H1 (cell line): ENCODE data around the gene ZBTB9. TPM values are rescaled to one million over a fixed set of nuclear protein-coding genes. Genes with fewer than 3 reads are reported as not detected.

ENCODE experiments used
- CTCF ChIP-seq, 3 experiments: IDR thresholded peaks; 1 replicate in 2 of 3; 2 replicates in 1 of 3; pipeline versions ENCODE4 v1.5.1 to v1.6.1; 2011; ENCODE audit warnings: low read length in 3 of 3, mild to moderate bottlenecking in 3 of 3, inconsistent platforms in 2 of 3, low read depth in 1 of 3, moderate library complexity in 1 of 3; ENCODE audit not compliant: insufficient read depth in 1 of 3; ENCODE audit errors: control extremely low read depth in 1 of 3
- E2F6 ChIP-seq: IDR thresholded peaks from 2 replicates; pipeline ENCODE4 v1.6.1; 2012; ENCODE audit warnings: inconsistent platforms
- EGR1 ChIP-seq: IDR thresholded peaks from 2 replicates; pipeline ENCODE4 v1.6.1; 2011; ENCODE audit warnings: low read depth, low read length, borderline replicate concordance
- GTF2F1 ChIP-seq: IDR thresholded peaks from 2 replicates; pipeline ENCODE4 v1.6.1; 2012; ENCODE audit warnings: low read depth, low read length, improper control_type of control experiment, borderline replicate concordance
- KDM4A ChIP-seq: IDR thresholded peaks from one replicate; pipeline ENCODE4 v1.7.1; 2012; ENCODE audit warnings: low read depth, mild to moderate bottlenecking, moderate library complexity, low read length, inconsistent platforms; ENCODE audit not compliant: severe bottlenecking
- NANOG ChIP-seq: IDR thresholded peaks from 2 replicates; pipeline ENCODE4 v1.6.1; 2011; ENCODE audit warnings: low read length, low read depth, mild to moderate bottlenecking, inconsistent platforms; ENCODE audit not compliant: insufficient read depth, poor library complexity, severe bottlenecking
- PHF8 ChIP-seq: fragments of 200-600 bp; sonication (generic); conservative IDR thresholded peaks from 2 replicates; pipeline ENCODE4 v1.7.1; 2012; ENCODE audit warnings: low read depth, mild to moderate bottlenecking, inconsistent platforms, low read length, moderate library complexity
- POLR2A ChIP-seq, 2 experiments: IDR thresholded peaks; 1 replicate in 1 of 2; 2 replicates in 1 of 2; pipeline ENCODE4 v1.6.1; 2011; ENCODE audit warnings: low read depth in 2 of 2, low read length in 2 of 2, mild to moderate bottlenecking in 2 of 2; ENCODE audit errors: control extremely low read depth in 1 of 2
- RAD21 ChIP-seq, 2 experiments: IDR thresholded peaks in 1 of 2; conservative IDR thresholded peaks in 1 of 2; 2 replicates each; pipeline ENCODE4 v1.6.1; 2011; ENCODE audit warnings: low read depth in 2 of 2, low read length in 2 of 2, improper control_type of control experiment in 1 of 2, inconsistent platforms in 1 of 2, mild to moderate bottlenecking in 1 of 2, moderate library complexity in 1 of 2
- RNF2 ChIP-seq: fragments of 200-900, 300-1000 bp; sonication (generic); IDR thresholded peaks from 2 replicates; pipeline ENCODE4 v1.7.1; 2016; ENCODE audit warnings: borderline replicate concordance, low read depth, mild to moderate bottlenecking, antibody characterized with exemption, low read length; ENCODE audit not compliant: poor library complexity, severe bottlenecking; ENCODE audit errors: missing control alignments
- RXRA ChIP-seq: IDR thresholded peaks from 2 replicates; pipeline ENCODE4 v1.6.1; 2011; ENCODE audit warnings: low read depth, mild to moderate bottlenecking, low read length, moderate library complexity; ENCODE audit not compliant: insufficient read depth
- SP1 ChIP-seq: IDR thresholded peaks from 2 replicates; pipeline ENCODE4 v1.6.1; 2011; ENCODE audit warnings: low read depth, low read length
- SP4 ChIP-seq: IDR thresholded peaks from 2 replicates; pipeline ENCODE4 v1.6.1; 2012; ENCODE audit warnings: low read length, inconsistent platforms
- SUZ12 ChIP-seq: fragments of 200-600 bp; sonication (generic); IDR thresholded peaks from 2 replicates; pipeline ENCODE4 v1.6.1; 2012; ENCODE audit warnings: mild to moderate bottlenecking, inconsistent platforms, low read length, moderate library complexity, mixed read lengths
- TAF1 ChIP-seq: IDR thresholded peaks from 2 replicates; pipeline ENCODE4 v1.6.1; 2011; ENCODE audit warnings: mild to moderate bottlenecking, low read depth, low read length
- TAF7 ChIP-seq: optimal IDR thresholded peaks from 2 replicates; pipeline ENCODE3; 2011; ENCODE audit warnings: low read depth, mild to moderate bottlenecking, inconsistent platforms, low read length, moderate library complexity, borderline replicate concordance
- TBP ChIP-seq: IDR thresholded peaks from 2 replicates; pipeline ENCODE4 v1.6.1; 2011; ENCODE audit warnings: low read depth, low read length, improper control_type of control experiment
- TCF12 ChIP-seq: IDR thresholded peaks from 2 replicates; pipeline ENCODE4 v1.6.1; 2011; ENCODE audit warnings: low read depth, mild to moderate bottlenecking, low read length
- ZNF274 ChIP-seq: IDR thresholded peaks from 2 replicates; pipeline ENCODE4 v1.7.0; 2012; ENCODE audit warnings: low read length, borderline replicate concordance; ENCODE audit errors: extremely low read depth
- polyA plus RNA-seq, 7 experiments: library from polyadenylated mRNA; depleted of rRNA in 3 of 7; stranded (reverse) in 5 of 7; unstranded in 2 of 7; fragments of >200 nt in 5 of 7; fragments of 200-250 nt in 2 of 7; gene quantifications; 1 replicate in 5 of 7; 2 replicates in 1 of 7; 4 replicates in 1 of 7; pipeline versions ENCODE4 v1.2.1 to v1.2.3, GENCODE V29; 2011 to 2013; ENCODE audit warnings: missing spikeins in 2 of 7, mixed read lengths in 2 of 7
- total RNA-seq: library from RNA; stranded (reverse); fragmentation: NEBNext Ultra II Directional; extraction: Animal tissue kit (Norgen Biotek cat#: 25700); gene quantifications from 2 replicates; pipeline ENCODE4 v1.2.1, GENCODE V29; 2021

The ZBTB9 gene
- total and polyA plus RNA-seq, 2 of the 8 experiments (the other 6 are each of a cell fraction or from before 2014, with no cell fraction given): 16.9 to 20.2 TPM

GRCh38 chr6:33425668-33426577 lies 28.5 kb upstream of the ZBTB9 start (continued):
- TF ChIP-seq CTCF (IDR thresholded peaks at IDR 0.05; ENCODE audit: control extremely low read depth in 1 of 3, insufficient read depth in 1 of 3, low read depth in 1 of 3, low read length in 3 of 3) (peak in 2 of 3 experiments; percentile 61 to 63; a peak in 3 of 4 replicates), GTF2F1 (no peak), RNF2 (no peak), TAF1 (0 out of 2 replicates have a peak, but pooled peaks have one; percentile 45), ZNF274 (no peak), TCF12 (no peak), SUZ12 (no peak), NANOG (no peak), E2F6 (no peak), RXRA (no peak), SP1 (no peak), SP4 (no peak), EGR1 (no peak; the same call in 1 of the 2 replicates), TBP (no peak), TAF7 (no peak), PHF8 (no peak), KDM4A (peak; percentile 46), RAD21 (IDR thresholded peaks at IDR 0.05 in 1 of 2, conservative IDR thresholded peaks at IDR 0.05 in 1 of 2; ENCODE audit: low read depth in 2 of 2, low read length in 2 of 2) (peak; percentile 62 to 64), POLR2A (IDR thresholded peaks at IDR 0.05; ENCODE audit: control extremely low read depth in 1 of 2, low read depth in 2 of 2, low read length in 2 of 2) (peak in 1 of 2 experiments; percentile 40; a peak in 1 of 3 replicates)
